Lower lobe of right lung (tissue), 2 donors: ENCODE data around the gene CFAP100. TPM values are rescaled to one million over a fixed set of nuclear protein-coding genes. Genes with fewer than 3 reads are reported as not detected.
A peak's percentile ranks its signal among the peaks of the same experiment; 100 is the strongest.

ENCODE experiments used
- ATAC-seq, 2 donors: fragments of 200-7000 bp; cut with Tn5 transposase; one replicate each; pipeline ENCODE4 v1.9.1; 2020 to 2022; ENCODE audit warnings: mild to moderate bottlenecking in 2 of 2, moderate library complexity in 2 of 2
- DNase-seq: peaks from one replicate; pipeline ENCODE4 v3.0.0-alpha.2; 2020
- H3K27ac ChIP-seq: fragments of 200-600 bp; one replicate; pipeline ENCODE4 v1.8.0; 2022
- H3K27me3 ChIP-seq: fragments of 200-600 bp; one replicate; pipeline ENCODE4 v1.8.0; 2022; ENCODE audit warnings: low read depth
- H3K36me3 ChIP-seq: fragments of 200-600 bp; one replicate; pipeline ENCODE4 v1.8.0; 2022; ENCODE audit warnings: mild to moderate bottlenecking
- H3K4me1 ChIP-seq: fragments of 200-600 bp; one replicate; pipeline ENCODE4 v1.8.0; 2022
- H3K4me3 ChIP-seq: fragments of 200-600 bp; one replicate; pipeline ENCODE4 v1.8.0; 2022; ENCODE audit warnings: mild to moderate bottlenecking
- H3K9me3 ChIP-seq: fragments of 200-600 bp; one replicate; pipeline ENCODE4 v1.8.0; 2022
- intact Hi-C: fragments of 100-400 bp; cut with DNase I; formaldehyde crosslinking; loops from one replicate; pipeline ENCODE4 v1.11.0; 2022
- total RNA-seq: library from RNA; stranded (reverse); fragmentation: NEBNext Ultra II Directional; extraction: Animal tissue kit (Norgen Biotek cat#: 25700); gene quantifications from one replicate; pipeline ENCODE4 v1.2.1, GENCODE V29; 2021
- TF ChIP-seq, protein P1 (sequence below): fragments of 200-600 bp; IDR thresholded peaks from one replicate; pipeline ENCODE4 v1.8.0; 2022; ENCODE audit warnings: antibody characterized with exemption, mild to moderate bottlenecking
- donor health status: DM: no; HTN: yes; CAD: no; lungs with severe emphysema.

The CFAP100 gene
- total RNA-seq, 1 donor from 2014 or later = 21.5 TPM

- Histone ChIP-seq H3K36me3 (peaks cover 52% of the 10 kb centered on the region), H3K4me1 (peaks cover 65% of the 10 kb centered on the region), H3K27ac (peak overlapping the region; percentile 11), H3K9me3 (no peaks in the 10 kb centered on the region), H3K4me3 (no peak overlapping the region), H3K27me3 (no peaks in the 10 kb centered on the region)
- DNase-seq (peak; percentile 44), ATAC-seq (no peak)
- intact Hi-C loops = no loop called here
- TF ChIP-seq, protein P1, sequence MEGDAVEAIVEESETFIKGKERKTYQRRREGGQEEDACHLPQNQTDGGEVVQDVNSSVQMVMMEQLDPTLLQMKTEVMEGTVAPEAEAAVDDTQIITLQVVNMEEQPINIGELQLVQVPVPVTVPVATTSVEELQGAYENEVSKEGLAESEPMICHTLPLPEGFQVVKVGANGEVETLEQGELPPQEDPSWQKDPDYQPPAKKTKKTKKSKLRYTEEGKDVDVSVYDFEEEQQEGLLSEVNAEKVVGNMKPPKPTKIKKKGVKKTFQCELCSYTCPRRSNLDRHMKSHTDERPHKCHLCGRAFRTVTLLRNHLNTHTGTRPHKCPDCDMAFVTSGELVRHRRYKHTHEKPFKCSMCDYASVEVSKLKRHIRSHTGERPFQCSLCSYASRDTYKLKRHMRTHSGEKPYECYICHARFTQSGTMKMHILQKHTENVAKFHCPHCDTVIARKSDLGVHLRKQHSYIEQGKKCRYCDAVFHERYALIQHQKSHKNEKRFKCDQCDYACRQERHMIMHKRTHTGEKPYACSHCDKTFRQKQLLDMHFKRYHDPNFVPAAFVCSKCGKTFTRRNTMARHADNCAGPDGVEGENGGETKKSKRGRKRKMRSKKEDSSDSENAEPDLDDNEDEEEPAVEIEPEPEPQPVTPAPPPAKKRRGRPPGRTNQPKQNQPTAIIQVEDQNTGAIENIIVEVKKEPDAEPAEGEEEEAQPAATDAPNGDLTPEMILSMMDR = no peak
Observed at GRCh38 chr3:126351771-126352475, 42.8 kb upstream of the CFAP100 start.

DNA sequence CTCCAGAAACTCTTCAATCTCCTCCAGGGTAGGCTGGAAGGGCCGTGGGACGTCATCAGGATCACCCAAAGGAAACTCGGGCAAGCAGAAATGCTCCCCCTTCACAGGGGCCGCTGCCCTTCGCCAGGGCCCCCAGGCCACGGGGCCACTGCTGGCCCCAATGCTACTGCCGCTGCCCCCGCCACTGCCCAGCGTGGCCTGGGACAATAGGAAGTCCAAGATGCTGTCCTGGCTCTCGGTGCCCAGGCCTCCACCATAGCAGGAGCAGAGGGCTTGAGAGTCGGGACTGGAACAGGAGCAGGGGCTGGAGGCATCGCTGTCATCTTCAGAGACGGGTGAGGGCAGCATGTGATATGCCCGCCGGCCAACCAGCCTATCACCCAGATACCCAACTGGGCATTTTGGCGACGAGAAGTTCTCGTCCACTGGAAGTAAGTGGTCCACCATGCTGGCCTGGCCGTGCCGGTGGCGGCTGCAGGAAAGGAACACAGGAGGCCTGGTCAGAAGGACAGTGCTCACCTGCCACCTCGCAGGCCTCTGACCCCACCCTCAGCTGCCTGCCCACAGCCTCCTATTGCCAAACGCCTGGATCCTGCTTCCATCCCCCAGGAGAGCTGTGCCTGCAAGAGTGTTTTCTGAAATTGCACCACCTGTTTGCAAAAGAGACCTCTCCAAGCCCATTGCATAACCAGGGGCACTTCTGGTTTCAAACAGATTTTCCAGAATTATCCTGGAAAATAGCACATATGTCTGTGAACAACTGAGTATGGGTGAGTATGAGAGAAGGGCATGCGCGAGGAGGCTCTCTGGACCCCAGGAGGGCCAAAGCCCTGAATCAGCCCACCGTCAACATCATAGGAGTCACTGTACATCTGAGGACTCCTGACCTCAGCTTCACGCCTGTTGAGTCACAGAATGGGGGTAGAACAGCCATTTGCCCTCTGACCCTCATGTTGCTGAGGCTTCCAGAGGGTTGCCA is 41.9 kb upstream of the CFAP100 start:
- Histone ChIP-seq H3K27ac (peak overlapping the region; percentile 92), H3K27me3 (no peaks in the 10 kb centered on the region), H3K9me3 (no peaks in the 10 kb centered on the region), H3K4me1 (peaks cover 67% of the 10 kb centered on the region), H3K4me3 (no peak overlapping the region), H3K36me3 (peaks cover 45% of the 10 kb centered on the region)
- TF ChIP-seq, protein P1 = no peak
- DNase-seq = peak; percentile 70
- intact Hi-C loops = no loop called here
- ATAC-seq = peak in 1 of 2 donors; percentile 28

DNA sequence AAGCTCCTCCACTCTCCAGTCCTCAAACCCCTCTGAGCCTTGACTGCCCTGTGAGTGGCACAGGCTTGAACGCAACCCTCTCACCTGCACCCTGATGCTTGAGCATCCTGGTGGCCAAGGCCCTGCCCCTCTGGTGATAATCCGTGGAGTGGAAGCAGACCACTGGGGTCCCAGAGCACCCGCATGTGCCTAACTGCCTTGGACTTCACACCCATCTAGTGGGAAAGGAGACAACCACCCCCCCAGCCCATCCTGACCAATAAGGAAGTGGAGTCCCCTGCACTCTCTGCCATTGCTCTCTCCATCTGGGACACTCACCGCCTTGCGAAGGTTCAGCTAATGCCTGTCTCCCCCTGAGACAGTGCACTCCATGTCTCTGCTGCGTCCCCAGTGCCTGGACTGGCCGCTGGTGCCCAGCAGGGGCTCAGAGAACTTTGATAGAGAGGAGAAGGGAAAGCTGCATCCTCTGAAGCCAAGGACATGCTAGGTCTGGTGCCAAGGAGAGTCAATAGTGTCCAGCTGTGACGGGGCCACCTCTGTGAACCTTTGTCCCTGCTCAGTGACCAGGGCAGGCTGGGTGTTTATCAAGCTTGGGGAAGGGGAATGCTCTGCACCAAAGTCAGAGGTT is 40.9 kb upstream of the CFAP100 start:
- intact Hi-C loops = no loop called here
- Histone ChIP-seq H3K27me3 (no peaks in the 10 kb centered on the region), H3K9me3 (no peaks in the 10 kb centered on the region), H3K4me1 (peaks cover 75% of the 10 kb centered on the region), H3K4me3 (peak overlapping the region; percentile 6), H3K27ac (peak overlapping the region; percentile 92), H3K36me3 (peaks cover 35% of the 10 kb centered on the region)
- TF ChIP-seq, protein P1 = no peak
- ATAC-seq (no peak), DNase-seq (peak; percentile 41)

GRCh38 chr3:126354776-126355175 is 39.9 kb upstream of the CFAP100 start:
- no peaks in the 10 kb centered on the region for H3K9me3 ChIP-seq
- peak overlapping the region; percentile 92 for H3K27ac ChIP-seq
- ATAC-seq (no peak), DNase-seq (peak; percentile 48)
- H3K36me3 ChIP-seq = peaks cover 28% of the 10 kb centered on the region
- intact Hi-C loops = no loop called here
- TF ChIP-seq, protein P1 = no peak
- H3K27me3 ChIP-seq = no peaks in the 10 kb centered on the region
- peaks cover 70% of the 10 kb centered on the region for H3K4me1 ChIP-seq
- peak overlapping the region; percentile 77 for H3K4me3 ChIP-seq

GRCh38 chr3:126355251-126355650 is 39.5 kb upstream of the CFAP100 start:
- Histone ChIP-seq H3K9me3 (no peaks in the 10 kb centered on the region), H3K4me1 (peaks cover 67% of the 10 kb centered on the region), H3K27ac (peak overlapping the region; percentile 92), H3K36me3 (peaks cover 25% of the 10 kb centered on the region), H3K4me3 (peak overlapping the region; percentile 77), H3K27me3 (peaks cover 4% of the 10 kb centered on the region)
- intact Hi-C loops = no loop called here
- DNase-seq = peak; percentile 43
- ATAC-seq = no peak
- TF ChIP-seq, protein P1 = no peak
